HUES48 (cell line): ENCODE measurements around the gene SPATA13.

ENCODE experiments used
- H3K27ac ChIP-seq: one replicate; pipeline ENCODE4 v1.7.0; 2013; ENCODE audit warnings: low read depth, low read length, inconsistent platforms
- H3K27me3 ChIP-seq: 2 replicates; pipeline ENCODE4 v1.6.1; 2013; ENCODE audit warnings: mild to moderate bottlenecking, low read length; ENCODE audit not compliant: control insufficient read depth, insufficient read depth
- H3K36me3 ChIP-seq: 2 replicates; pipeline ENCODE4 v1.6.1; 2013; ENCODE audit warnings: low read length; ENCODE audit not compliant: control insufficient read depth, insufficient read depth
- H3K4me1 ChIP-seq: 2 replicates; pipeline ENCODE4 v1.6.1; 2013; ENCODE audit warnings: mild to moderate bottlenecking, low read length; ENCODE audit not compliant: control insufficient read depth, insufficient read depth
- H3K4me3 ChIP-seq: 2 replicates; pipeline ENCODE4 v1.5.1; 2013; ENCODE audit warnings: mild to moderate bottlenecking, low read depth, low read length
- H3K9ac ChIP-seq: 2 replicates; pipeline ENCODE4 v1.6.1; 2013; ENCODE audit warnings: mild to moderate bottlenecking, low read depth, low read length, moderate library complexity
- H3K9me3 ChIP-seq: 2 replicates; pipeline ENCODE4 v1.6.1; 2013; ENCODE audit warnings: low read length; ENCODE audit not compliant: control insufficient read depth, insufficient read depth

Gene SPATA13

DNA sequence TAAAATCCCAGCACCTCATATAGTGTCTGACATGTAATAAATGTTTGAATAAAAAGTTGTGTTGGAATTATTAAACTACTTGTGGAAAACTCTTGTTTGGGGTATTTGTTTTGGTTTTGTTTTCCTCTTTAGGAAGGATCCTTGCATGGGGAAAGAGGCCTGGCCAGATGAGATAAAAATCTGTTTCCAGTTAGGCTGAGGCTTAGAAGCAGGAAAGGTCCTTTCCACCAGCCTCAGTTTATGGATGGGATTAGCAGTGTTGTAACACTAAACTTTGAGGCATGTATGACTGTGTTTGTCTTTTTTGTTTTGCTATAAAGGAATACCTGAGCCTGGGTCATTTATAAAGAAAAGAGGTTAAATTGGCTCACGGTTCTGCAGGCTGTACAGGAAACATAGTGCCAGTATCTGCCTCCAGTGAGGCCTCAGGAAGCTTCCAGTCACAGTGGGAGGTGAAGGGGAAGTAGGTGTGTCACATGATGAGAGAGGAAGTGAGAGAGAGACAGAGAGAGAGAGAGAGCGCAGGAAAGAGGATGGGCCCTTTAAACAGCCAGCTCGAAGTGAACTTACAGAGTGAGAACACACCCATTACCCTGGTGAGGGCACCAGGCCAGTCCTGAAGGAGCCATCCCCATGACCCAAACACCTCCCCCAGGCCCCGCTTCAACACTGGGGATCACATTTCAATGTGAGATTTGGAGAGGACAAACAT lies 21.6 kb downstream of the SPATA13 start:
- no peaks in the 10 kb centered on the region for H3K9me3 ChIP-seq
- H3K4me1 ChIP-seq: peaks cover 23% of the 10 kb centered on the region
- no peak overlapping the region for H3K27ac ChIP-seq

DNA sequence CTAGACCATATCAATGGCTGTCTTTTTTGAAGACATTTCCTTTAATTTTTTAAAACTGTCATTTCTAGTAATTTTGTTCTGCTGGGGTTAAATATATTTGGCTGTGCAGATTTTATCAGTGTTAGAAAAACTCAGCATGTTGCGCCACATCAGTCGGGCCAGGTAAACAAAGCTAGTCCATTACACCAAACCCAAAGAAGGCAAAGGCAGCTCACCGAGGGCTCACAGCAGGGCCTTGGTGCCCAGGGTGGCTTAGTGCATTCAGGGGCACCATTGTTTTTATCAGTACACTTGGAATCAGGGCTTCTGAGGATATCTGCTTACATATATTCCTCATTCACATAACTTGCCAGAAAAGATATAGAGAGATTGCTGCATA lies 22.2 kb downstream of the SPATA13 start:
- Histone ChIP-seq H3K36me3 (no peaks in the 10 kb centered on the region), H3K4me3 (no peak overlapping the region), H3K9ac (no peak overlapping the region), H3K4me1 (peaks cover 26% of the 10 kb centered on the region), H3K9me3 (no peaks in the 10 kb centered on the region), H3K27me3 (no peaks in the 10 kb centered on the region), H3K27ac (no peak overlapping the region)

More for the DNA sequence above, 21.6 kb downstream of the SPATA13 start:
- H3K4me3 ChIP-seq: no peak overlapping the region
- H3K27me3 ChIP-seq: no peaks in the 10 kb centered on the region
- no peaks in the 10 kb centered on the region for H3K36me3 ChIP-seq
- H3K9ac ChIP-seq: no peak overlapping the region

DNA sequence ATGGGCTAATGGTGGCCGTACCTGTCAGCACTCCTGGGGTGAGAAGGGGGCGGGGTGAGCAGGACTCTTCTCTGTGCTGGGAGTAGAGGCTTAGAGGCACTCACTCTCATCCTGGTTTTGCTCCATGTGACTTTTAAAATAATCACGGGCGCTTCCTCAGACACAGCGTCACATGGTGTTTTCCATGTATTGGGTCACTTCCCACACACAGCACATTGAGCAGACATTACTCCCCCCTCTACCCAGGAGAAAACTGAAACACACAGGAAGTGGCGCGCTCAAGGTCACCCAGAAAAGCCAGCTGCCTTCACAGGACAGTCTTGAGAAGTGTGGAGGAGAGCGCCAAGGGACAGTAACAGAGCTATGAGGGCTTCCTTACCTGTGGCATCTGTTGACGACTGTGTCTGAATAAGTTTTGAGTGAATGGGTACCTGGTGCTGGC lies 23.2 kb downstream of the SPATA13 start:
- Histone ChIP-seq H3K9me3 (no peaks in the 10 kb centered on the region), H3K27me3 (no peaks in the 10 kb centered on the region), H3K27ac (no peak overlapping the region), H3K36me3 (no peaks in the 10 kb centered on the region), H3K9ac (no peak overlapping the region), H3K4me1 (peaks cover 26% of the 10 kb centered on the region), H3K4me3 (no peak overlapping the region)

DNA sequence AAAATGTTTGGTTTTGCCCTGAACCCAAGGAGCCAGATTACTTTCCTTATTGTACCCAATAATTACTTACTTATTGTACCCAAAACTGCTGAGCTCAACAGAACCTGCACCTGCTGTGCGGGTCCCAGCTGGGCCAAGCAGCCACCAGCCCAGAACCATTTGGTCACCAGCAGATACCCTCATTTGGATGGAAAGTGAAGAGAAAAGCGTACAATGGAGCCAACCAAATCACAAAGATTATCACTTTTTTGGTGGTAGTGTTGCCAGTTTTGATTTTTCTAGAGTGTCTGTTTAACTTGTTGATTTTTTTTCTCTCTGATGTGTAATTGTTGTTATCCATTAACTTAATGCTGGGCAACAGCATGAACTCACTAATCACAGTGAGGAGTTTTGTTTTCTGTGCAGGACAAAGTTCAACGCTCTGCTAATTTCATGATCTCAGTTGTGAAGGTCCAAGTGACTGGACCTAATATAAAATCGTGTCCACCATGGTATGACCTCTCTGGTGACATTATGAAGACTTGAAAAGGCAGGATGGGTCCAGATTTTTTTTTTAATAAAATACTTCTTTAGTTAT lies 23.8 kb downstream of the SPATA13 start:
- Histone ChIP-seq H3K27me3 (no peaks in the 10 kb centered on the region), H3K27ac (no peak overlapping the region), H3K9me3 (no peaks in the 10 kb centered on the region), H3K4me3 (no peak overlapping the region), H3K36me3 (no peaks in the 10 kb centered on the region), H3K9ac (no peak overlapping the region), H3K4me1 (peaks cover 23% of the 10 kb centered on the region)

DNA sequence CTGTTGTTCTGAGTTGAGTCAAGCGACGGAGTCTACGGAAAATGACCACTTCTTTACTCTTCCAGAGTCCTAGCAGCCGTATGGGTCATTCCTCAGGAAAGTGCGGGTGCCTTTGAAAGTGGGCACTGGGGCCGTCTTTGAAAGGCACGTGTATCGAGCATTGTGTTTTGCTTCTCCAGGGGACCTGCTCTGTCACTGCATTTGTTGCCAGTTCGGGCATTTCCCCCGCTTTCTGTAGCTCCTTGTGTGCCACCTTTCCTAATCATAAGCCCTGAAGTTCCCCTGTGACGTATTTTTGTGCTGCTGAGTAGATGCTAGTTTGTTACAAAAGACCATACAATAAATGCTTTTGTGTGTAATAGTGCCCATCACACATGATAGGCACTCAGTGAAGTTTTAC lies 24.4 kb downstream of the SPATA13 start:
- Histone ChIP-seq H3K27me3 (no peaks in the 10 kb centered on the region), H3K36me3 (no peaks in the 10 kb centered on the region), H3K27ac (no peak overlapping the region), H3K9me3 (no peaks in the 10 kb centered on the region), H3K4me3 (no peak overlapping the region), H3K4me1 (peaks cover 18% of the 10 kb centered on the region), H3K9ac (no peak overlapping the region)

DNA sequence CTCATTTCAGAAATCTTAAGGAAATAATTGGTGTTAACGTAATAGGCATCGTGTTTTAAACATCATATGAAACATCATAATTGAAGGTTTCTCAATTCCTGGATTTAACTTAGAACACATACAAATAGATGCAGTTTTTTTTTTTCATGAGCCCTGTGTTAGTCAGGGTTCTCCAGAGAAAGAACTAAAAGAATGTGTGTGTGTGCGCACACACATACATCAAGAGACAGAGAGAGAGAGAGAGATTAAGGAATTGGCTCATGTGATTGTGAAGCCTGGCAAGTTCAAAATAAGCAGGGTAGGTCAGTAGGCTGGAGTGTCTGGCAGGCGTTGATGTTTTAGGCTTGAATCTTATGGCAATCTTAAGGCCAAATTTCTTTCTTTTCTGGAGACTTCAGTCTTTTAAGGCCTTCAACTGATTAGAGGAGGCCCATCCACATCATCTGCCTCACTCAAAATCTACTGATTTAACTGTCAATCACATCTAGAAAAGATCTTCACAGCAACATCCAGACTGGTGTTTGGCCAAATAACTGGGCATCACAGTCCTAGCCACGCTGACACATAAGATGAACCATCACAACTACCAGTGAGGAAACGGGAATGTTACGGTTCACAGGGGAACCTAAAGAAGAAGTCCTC lies 25.2 kb downstream of the SPATA13 start:
- no peaks in the 10 kb centered on the region for H3K27me3 ChIP-seq
- H3K27ac ChIP-seq: no peak overlapping the region
- no peaks in the 10 kb centered on the region for H3K9me3 ChIP-seq
- H3K4me1 ChIP-seq: peaks cover 15% of the 10 kb centered on the region; the same call in 1 of the 2 replicates
- no peak overlapping the region for H3K4me3 ChIP-seq
- H3K36me3 ChIP-seq: no peaks in the 10 kb centered on the region
- H3K9ac ChIP-seq: no peak overlapping the region

DNA sequence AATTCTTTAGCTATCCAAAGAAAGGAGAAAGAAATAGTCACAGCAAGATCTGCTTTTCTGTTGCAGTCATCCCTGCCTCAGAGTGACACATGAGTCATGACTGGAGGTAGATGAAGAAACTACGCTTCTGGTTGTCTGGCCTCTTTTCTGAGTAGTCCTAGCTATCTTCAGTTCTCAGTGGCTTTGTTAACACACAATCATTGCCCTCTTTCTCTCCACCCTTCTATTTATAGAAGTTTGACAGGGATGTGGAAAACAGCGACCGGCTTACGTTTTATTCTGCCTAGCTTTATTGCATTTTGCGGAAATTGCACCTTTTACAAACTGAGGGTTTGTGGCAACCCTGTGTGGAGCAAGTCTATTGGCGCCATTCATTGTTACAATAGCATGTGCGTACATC lies 26.7 kb downstream of the SPATA13 start:
- Histone ChIP-seq H3K9me3 (no peaks in the 10 kb centered on the region), H3K4me3 (no peak overlapping the region), H3K27ac (peak overlapping the region; percentile 33), H3K9ac (no peak overlapping the region), H3K36me3 (no peaks in the 10 kb centered on the region), H3K27me3 (no peaks in the 10 kb centered on the region), H3K4me1 (peaks cover 20% of the 10 kb centered on the region)

DNA sequence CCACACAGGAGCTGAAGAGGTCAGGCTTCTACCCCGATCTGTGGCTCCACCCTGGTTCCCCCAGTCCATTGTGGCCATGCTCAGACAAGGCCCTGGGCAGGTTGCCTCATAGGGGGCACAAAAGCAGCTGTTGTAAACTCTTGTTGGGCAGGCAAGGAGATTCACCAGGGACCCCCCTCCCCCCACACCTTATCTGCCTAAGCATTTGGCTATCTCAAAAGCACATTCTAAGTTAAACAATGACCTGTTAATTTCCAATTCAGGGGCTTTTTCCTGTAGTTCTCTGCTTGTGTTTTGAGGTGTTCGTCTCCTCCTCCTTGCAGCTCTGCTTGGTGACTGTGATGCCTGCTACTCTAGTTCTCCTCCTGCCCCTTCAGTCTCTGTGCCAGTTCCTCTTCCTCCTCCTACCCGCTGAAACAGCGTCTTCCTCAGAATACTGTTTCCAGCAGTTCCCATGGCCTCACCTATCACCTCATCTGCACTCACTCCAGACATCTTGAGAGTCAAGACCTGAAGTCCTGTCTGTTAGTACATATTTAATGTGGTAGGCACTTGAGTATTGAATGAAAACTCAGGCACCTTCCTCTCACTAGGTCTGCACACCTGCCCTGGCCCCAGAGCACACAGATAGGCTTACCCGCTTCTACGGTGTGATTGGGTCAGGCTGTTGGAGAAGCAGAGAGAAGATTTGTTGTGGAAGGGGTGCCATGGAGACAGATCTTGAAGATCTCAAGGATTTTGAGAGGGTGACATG lies 31.7 kb downstream of the SPATA13 start:
- Histone ChIP-seq H3K27ac (peak overlapping the region; percentile 54), H3K9me3 (no peaks in the 10 kb centered on the region), H3K27me3 (no peaks in the 10 kb centered on the region), H3K4me3 (no peak overlapping the region), H3K4me1 (peaks cover 15% of the 10 kb centered on the region), H3K36me3 (no peaks in the 10 kb centered on the region), H3K9ac (no peak overlapping the region)

DNA sequence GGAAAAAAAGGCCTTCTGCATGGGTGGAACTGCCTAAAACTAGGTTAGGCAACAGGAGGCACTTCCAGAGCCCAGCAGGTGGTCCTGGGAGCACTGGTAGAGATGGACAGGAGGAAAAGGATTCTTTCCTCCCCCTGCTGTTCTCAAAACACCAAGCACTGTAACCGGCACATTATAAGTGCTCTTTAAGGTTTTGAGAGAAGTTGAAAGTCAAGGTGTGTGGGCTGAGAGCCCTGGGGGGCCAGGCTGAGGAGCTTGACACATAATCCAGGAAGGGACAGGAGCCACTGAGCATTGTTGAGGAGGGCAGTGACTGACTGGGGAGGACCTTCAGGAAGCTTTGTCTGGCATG lies 32.3 kb downstream of the SPATA13 start:
- peak overlapping the region; percentile 54 for H3K27ac ChIP-seq
- no peaks in the 10 kb centered on the region for H3K9me3 ChIP-seq
- no peak overlapping the region for H3K9ac ChIP-seq
- no peaks in the 10 kb centered on the region for H3K36me3 ChIP-seq
- no peaks in the 10 kb centered on the region for H3K27me3 ChIP-seq
- H3K4me3 ChIP-seq: no peak overlapping the region
- H3K4me1 ChIP-seq: peaks cover 13% of the 10 kb centered on the region

DNA sequence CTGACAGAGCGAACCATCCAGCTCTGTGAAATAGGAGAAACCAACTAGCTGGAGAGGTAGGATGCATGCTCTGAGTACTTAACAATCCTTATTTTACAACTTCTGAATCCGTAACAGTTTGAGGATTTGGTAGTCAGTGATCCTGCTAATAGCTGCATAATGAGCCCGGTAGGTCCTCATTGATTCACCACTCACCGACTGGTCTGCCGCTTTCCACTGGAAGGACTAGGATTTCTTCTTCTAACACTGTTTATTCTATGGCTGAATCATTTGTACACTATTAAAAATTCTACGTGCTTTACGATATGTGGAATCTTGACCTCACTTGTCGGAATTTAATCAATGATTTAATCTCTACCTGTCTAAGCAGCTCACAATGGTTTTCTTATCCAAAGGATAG lies 33.9 kb downstream of the SPATA13 start:
- Histone ChIP-seq H3K9me3 (no peaks in the 10 kb centered on the region), H3K36me3 (no peaks in the 10 kb centered on the region), H3K4me1 (peaks cover 18% of the 10 kb centered on the region), H3K9ac (no peak overlapping the region), H3K27me3 (no peaks in the 10 kb centered on the region), H3K4me3 (no peak overlapping the region), H3K27ac (no peak overlapping the region)

DNA sequence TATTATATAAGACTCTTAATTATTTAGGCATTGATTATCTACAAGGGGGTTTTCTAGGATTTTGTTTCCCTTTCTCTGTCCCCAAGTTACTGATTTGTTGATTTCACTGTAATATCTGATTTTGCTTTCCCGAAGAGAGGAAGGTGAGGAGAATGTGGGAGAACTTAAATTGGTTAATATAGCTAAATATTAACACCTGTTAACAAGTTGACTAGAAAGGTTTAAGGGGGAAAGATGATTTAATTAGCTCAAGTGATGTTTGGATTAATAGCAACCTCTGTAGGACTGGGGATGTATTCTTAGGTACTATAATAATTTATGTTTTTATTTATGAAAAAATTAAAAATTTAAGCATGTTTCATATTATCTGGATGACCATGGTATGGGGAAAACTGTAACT lies 35.1 kb downstream of the SPATA13 start:
- Histone ChIP-seq H3K9me3 (no peaks in the 10 kb centered on the region), H3K4me3 (no peak overlapping the region), H3K9ac (no peak overlapping the region), H3K4me1 (peaks cover 20% of the 10 kb centered on the region), H3K36me3 (no peaks in the 10 kb centered on the region), H3K27ac (no peak overlapping the region), H3K27me3 (no peaks in the 10 kb centered on the region)
